ENCODE results near the gene FMN1. TPM values are rescaled to one million over a fixed set of nuclear protein-coding genes. Genes with fewer than 3 reads are reported as not detected.

Gene FMN1
- total and polyA plus RNA-seq, 7 donors, result 0.21 to 20.0 (median 2.5) TPM

GRCh38 chr15:33226559-33227181, 32.2 kb upstream of the FMN1 start:
- Histone ChIP-seq H3K27me3 (ENCODE audit: insufficient read depth in 3 of 3, low read length in 2 of 3) (no peaks in the 10 kb centered on the region), H3K4me3 (no peak overlapping the region), H3K4me1 (peaks cover 6% of the 10 kb centered on the region), H3K36me3 (ENCODE audit: insufficient read depth in 1 of 2, low read depth in 1 of 2) (no peaks in the 10 kb centered on the region), H3K9me3 (no peaks in the 10 kb centered on the region), H3K27ac (no peak overlapping the region)
- peak; percentile 60 for TF ChIP-seq CTCF (IDR thresholded peaks at IDR 0.05)
- DNase-seq (no peak), ATAC-seq (peak; percentile 88 to 94 (median 90))
- whole genome bisulfite sequencing, 3 donors, result 52 to 72% (median 53%) methylated on average over 3 of the region's 3 CpGs
- intact Hi-C loops (cut with DNase I), result loop anchor here (10.0 kb wide), 2 partner anchors 132 to 142 kb away; no protein-coding TSS in a partner anchor

- intact Hi-C loops (cut with DNase I), result no loop called here
- no peak for TF ChIP-seq CTCF (IDR thresholded peaks at IDR 0.05)
- WGBS, 3 donors, result 75 to 81% (median 78%) methylated on average over 2 of the region's 2 CpGs
- no peaks in the 10 kb centered on the region for H3K27me3 ChIP-seq (ENCODE audit: insufficient read depth in 3 of 3, low read length in 2 of 3)
- ATAC-seq, result no peak
- no peak overlapping the region for H3K27ac ChIP-seq
- DNase-seq, result no peak
- H3K4me3 ChIP-seq, result no peak overlapping the region
- no peaks in the 10 kb centered on the region for H3K4me1 ChIP-seq
- no peaks in the 10 kb centered on the region for H3K9me3 ChIP-seq
- no peaks in the 10 kb centered on the region for H3K36me3 ChIP-seq (ENCODE audit: insufficient read depth in 1 of 2, low read depth in 1 of 2)
These were observed 23.6 kb upstream of the FMN1 start for GRCh38 chr15:33218071-33218491.

GRCh38 chr15:33215941-33216872, 21.7 kb upstream of the FMN1 start:
- no peak overlapping the region for H3K4me3 ChIP-seq
- DNase-seq, result no peak
- no peaks in the 10 kb centered on the region for H3K9me3 ChIP-seq
- H3K4me1 ChIP-seq, result peaks cover 2% of the 10 kb centered on the region
- WGBS, 3 donors, result 91 to 99% (median 98%) methylated on average over 3 of the region's 3 CpGs
- peak; percentile 55 for TF ChIP-seq CTCF (IDR thresholded peaks at IDR 0.05)
- peak; percentile 48 to 69 (median 62) for ATAC-seq
- intact Hi-C loops (cut with DNase I), result no loop called here
- H3K36me3 ChIP-seq (ENCODE audit: insufficient read depth in 1 of 2, low read depth in 1 of 2), result no peaks in the 10 kb centered on the region
- H3K27me3 ChIP-seq (ENCODE audit: insufficient read depth in 3 of 3, low read length in 2 of 3), result no peaks in the 10 kb centered on the region
- H3K27ac ChIP-seq, result no peak overlapping the region

- DNase-seq, result no peak
- TF ChIP-seq CTCF (IDR thresholded peaks at IDR 0.05), result no peak
These were observed 16.8 kb upstream of the FMN1 start for GRCh38 chr15:33211176-33211808.

More at GRCh38 chr15:33211176-33211808, 16.8 kb upstream of the FMN1 start:
- peak in 2 of 4 donors; percentile 44 to 54 for ATAC-seq
- intact Hi-C loops (cut with DNase I), result no loop called here
- Histone ChIP-seq H3K36me3 (ENCODE audit: insufficient read depth in 1 of 2, low read depth in 1 of 2) (no peaks in the 10 kb centered on the region), H3K27ac (no peak overlapping the region), H3K4me3 (no peak overlapping the region), H3K9me3 (no peaks in the 10 kb centered on the region), H3K4me1 (peaks cover 2% of the 10 kb centered on the region), H3K27me3 (ENCODE audit: insufficient read depth in 3 of 3, low read length in 2 of 3) (peaks cover 0 to 2% (median 0%) of the 10 kb centered on the region in 3 donors)
- 23 to 35% (median 26%) methylated on average over 3 of the region's 3 CpGs for WGBS, 3 donors

Measured in psoas muscle (tissue), 8 donors.